Fibroblast of lung (primary cell): ENCODE measurements around the gene CYGB.

Source experiments
- CTCF ChIP-seq, 2 donors: IDR thresholded peaks in 1 of 2; conservative IDR thresholded peaks in 1 of 2; 1 replicate in 1 of 2; 2 replicates in 1 of 2; pipeline ENCODE4 v1.5.1; 2011 to 2012; ENCODE audit warnings: low read length in 2 of 2, control low read depth in 1 of 2, inconsistent platforms in 1 of 2, low read depth in 1 of 2, mild to moderate bottlenecking in 1 of 2
- EZH2 ChIP-seq: IDR thresholded peaks from 2 replicates; pipeline ENCODE4 v1.5.1; 2012; ENCODE audit warnings: low read length, control low read depth, mild to moderate bottlenecking; ENCODE audit errors: missing control alignments

- TF ChIP-seq EZH2 = no peak
- no peak for TF ChIP-seq CTCF (conservative IDR thresholded peaks at IDR 0.05 in 1 of 2, IDR thresholded peaks at IDR 0.05 in 1 of 2; ENCODE audit: low read depth in 1 of 2, low read length in 2 of 2)
Measured at GRCh38 chr17:76528156-76528527, 9.4 kb downstream of the CYGB start.
